Fibroblast of lung (primary cell): ENCODE data around the gene PPIE. TPM values are rescaled to one million over a fixed set of nuclear protein-coding genes. Genes with fewer than 3 reads are reported as not detected.

ENCODE experiments used
- DNase-seq, 2 donors: peaks; one replicate each; pipeline versions ENCODE4 v3.0.0 to v3.0.0-alpha.2; 2010; ENCODE audit warnings: low read depth in 2 of 2
- H2AFZ ChIP-seq: 2 replicates; pipeline ENCODE4 v1.5.1; 2012; ENCODE audit warnings: low read length, control low read depth, inconsistent platforms
- H3K27ac ChIP-seq: 2 replicates; pipeline ENCODE4 v1.5.1; 2011; ENCODE audit warnings: low read length, control low read depth; ENCODE audit not compliant: insufficient read depth
- H3K27me3 ChIP-seq: 2 replicates; pipeline ENCODE4 v1.5.1; 2011; ENCODE audit warnings: mild to moderate bottlenecking, low read length; ENCODE audit not compliant: control insufficient read depth, insufficient read depth
- H3K36me3 ChIP-seq: 2 replicates; pipeline ENCODE4 v1.5.1; 2011; ENCODE audit warnings: low read length; ENCODE audit not compliant: control insufficient read depth, insufficient read depth
- H3K4me1 ChIP-seq: 2 replicates; pipeline ENCODE4 v1.5.1; 2011; ENCODE audit warnings: low read length; ENCODE audit not compliant: control insufficient read depth, insufficient read depth; ENCODE audit errors: extremely low read depth
- H3K4me2 ChIP-seq: 2 replicates; pipeline ENCODE4 v1.5.1; 2011; ENCODE audit warnings: low read length, control low read depth; ENCODE audit not compliant: insufficient read depth; ENCODE audit errors: extremely low read depth
- H3K4me3 ChIP-seq, 4 experiments: fragments of 200-600 bp in 1 of 4; sonication (generic) in 1 of 4; replicated peaks in 1 of 4; 2 replicates each; pipeline ENCODE4 v1.5.1; 2011 to 2016; ENCODE audit warnings: low read length in 4 of 4, low read depth in 3 of 4, mild to moderate bottlenecking in 3 of 4, control low read depth in 2 of 4, inconsistent platforms in 1 of 4, mixed read lengths in 1 of 4; ENCODE audit not compliant: insufficient read depth in 1 of 4; ENCODE audit errors: control extremely low read depth in 1 of 4
- H3K79me2 ChIP-seq: 2 replicates; pipeline ENCODE4 v1.5.1; 2012; ENCODE audit warnings: mild to moderate bottlenecking, low read length, inconsistent platforms; ENCODE audit not compliant: control insufficient read depth, insufficient read depth
- H3K9ac ChIP-seq: 2 replicates; pipeline ENCODE4 v1.5.1; 2011; ENCODE audit warnings: mild to moderate bottlenecking, low read length, control low read depth; ENCODE audit not compliant: insufficient read depth
- H3K9me3 ChIP-seq: 2 replicates; pipeline ENCODE4 v1.5.1; 2012; ENCODE audit warnings: low read depth, low read length; ENCODE audit not compliant: control insufficient read depth, insufficient read depth
- H4K20me1 ChIP-seq: 2 replicates; pipeline ENCODE4 v1.5.1; 2011; ENCODE audit warnings: low read length; ENCODE audit not compliant: control insufficient read depth, insufficient read depth; ENCODE audit errors: extremely low read depth
- CTCF ChIP-seq, 2 donors: IDR thresholded peaks in 1 of 2; conservative IDR thresholded peaks in 1 of 2; 1 replicate in 1 of 2; 2 replicates in 1 of 2; pipeline ENCODE4 v1.5.1; 2011 to 2012; ENCODE audit warnings: low read length in 2 of 2, control low read depth in 1 of 2, inconsistent platforms in 1 of 2, low read depth in 1 of 2, mild to moderate bottlenecking in 1 of 2
- EZH2 ChIP-seq: IDR thresholded peaks from 2 replicates; pipeline ENCODE4 v1.5.1; 2012; ENCODE audit warnings: low read length, control low read depth, mild to moderate bottlenecking; ENCODE audit errors: missing control alignments
- polyA plus RNA-seq, 2 donors: library from polyadenylated mRNA; depleted of rRNA in 1 of 2; stranded (reverse) in 1 of 2; unstranded in 1 of 2; fragments of >200 nt; gene quantifications; 2 replicates each; pipeline ENCODE4 v1.2.1, GENCODE V29; 2011 to 2012; ENCODE audit warnings: missing spikeins in 1 of 2
- total RNA-seq: library from RNA; depleted of rRNA; stranded (reverse); fragments of >200 nt; gene quantifications from 2 replicates; pipeline ENCODE4 v1.2.1, GENCODE V29; 2014

Gene PPIE
- total and polyA plus RNA-seq, 2 donors (not counting 1 experiment from before 2014, with no cell fraction given) = 38.8 to 58.8 TPM

GRCh38 chr1:39779137-39779536 lies 40.5 kb downstream of the PPIE start:
- H3K27ac ChIP-seq = no peak overlapping the region
- no peaks in the 10 kb centered on the region for H4K20me1 ChIP-seq
- H3K79me2 ChIP-seq = no peaks in the 10 kb centered on the region
- peaks cover 10% of the 10 kb centered on the region for H3K27me3 ChIP-seq
- no peak overlapping the region for H3K4me3 ChIP-seq
- H3K36me3 ChIP-seq = no peaks in the 10 kb centered on the region
- H3K4me1 ChIP-seq = no peaks in the 10 kb centered on the region
- no peak overlapping the region for H3K9ac ChIP-seq
- H3K9me3 ChIP-seq = no peaks in the 10 kb centered on the region
- H3K4me2 ChIP-seq = no peak overlapping the region
- no peak overlapping the region for H2AFZ ChIP-seq
- TF ChIP-seq CTCF (conservative IDR thresholded peaks at IDR 0.05 in 1 of 2, IDR thresholded peaks at IDR 0.05 in 1 of 2; ENCODE audit: low read depth in 1 of 2, low read length in 2 of 2) = no peak
- TF ChIP-seq EZH2 = no peak
- no peak for DNase-seq

- TF ChIP-seq CTCF (conservative IDR thresholded peaks at IDR 0.05 in 1 of 2, IDR thresholded peaks at IDR 0.05 in 1 of 2; ENCODE audit: low read depth in 1 of 2, low read length in 2 of 2) = no peak
Observed at GRCh38 chr1:39779821-39780220, 41.1 kb downstream of the PPIE start.

GRCh38 chr1:39781349-39781715 lies 42.6 kb downstream of the PPIE start:
- Histone ChIP-seq H3K9me3 (no peaks in the 10 kb centered on the region), H3K4me2 (no peak overlapping the region), H3K4me1 (no peaks in the 10 kb centered on the region), H4K20me1 (no peaks in the 10 kb centered on the region), H3K36me3 (no peaks in the 10 kb centered on the region), H3K9ac (no peak overlapping the region), H2AFZ (no peak overlapping the region), H3K79me2 (no peaks in the 10 kb centered on the region), H3K27me3 (peaks cover 10% of the 10 kb centered on the region), H3K4me3 (no peak overlapping the region), H3K27ac (no peak overlapping the region)
- TF ChIP-seq CTCF (conservative IDR thresholded peaks at IDR 0.05 in 1 of 2, IDR thresholded peaks at IDR 0.05 in 1 of 2; ENCODE audit: low read depth in 1 of 2, low read length in 2 of 2) (no peak), EZH2 (no peak)
- no peak for DNase-seq

More at GRCh38 chr1:39779821-39780220, 41.1 kb downstream of the PPIE start:
- H3K4me1 ChIP-seq = no peaks in the 10 kb centered on the region
- no peaks in the 10 kb centered on the region for H3K79me2 ChIP-seq
- no peak overlapping the region for H3K4me3 ChIP-seq
- no peak overlapping the region for H3K4me2 ChIP-seq
- no peak overlapping the region for H3K9ac ChIP-seq
- no peak for DNase-seq
- H4K20me1 ChIP-seq = no peaks in the 10 kb centered on the region
- H2AFZ ChIP-seq = no peak overlapping the region
- no peaks in the 10 kb centered on the region for H3K9me3 ChIP-seq
- no peak overlapping the region for H3K27ac ChIP-seq
- no peaks in the 10 kb centered on the region for H3K36me3 ChIP-seq
- peaks cover 10% of the 10 kb centered on the region for H3K27me3 ChIP-seq
